Astrocyte (in vitro differentiated cells and primary cell): ENCODE data around the gene ULK4. TPM values are rescaled to one million over a fixed set of nuclear protein-coding genes. Genes with fewer than 3 reads are reported as not detected.

ENCODE experiments used
- DNase-seq: peaks from one replicate; pipeline ENCODE4 v3.0.0-alpha.2; 2010; ENCODE audit warnings: low read depth
- FAIRE-seq: peaks from 2 replicates; lab custom pipeline; 2011; peaks lifted over from hg19 to GRCh38; lab: Jason Lieb, UNC
- H2AFZ ChIP-seq: 2 replicates; pipeline ENCODE4 v1.6.0; 2012; ENCODE audit warnings: low read depth, low read length, inconsistent platforms
- H3K27ac ChIP-seq: 2 replicates; pipeline ENCODE4 v1.5.1; 2011; ENCODE audit warnings: low read depth, low read length, inconsistent platforms
- H3K27me3 ChIP-seq: 2 replicates; pipeline ENCODE4 v1.6.0; 2011; ENCODE audit warnings: low read length, inconsistent platforms; ENCODE audit not compliant: insufficient read depth
- H3K36me3 ChIP-seq: 2 replicates; pipeline ENCODE4 v1.5.1; 2011; ENCODE audit warnings: low read length, inconsistent platforms; ENCODE audit not compliant: insufficient read depth
- H3K4me1 ChIP-seq: 2 replicates; pipeline ENCODE4 v1.5.1; 2011; ENCODE audit warnings: low read length, inconsistent platforms; ENCODE audit not compliant: insufficient read depth
- H3K4me2 ChIP-seq: 2 replicates; pipeline ENCODE4 v1.6.0; 2012; ENCODE audit warnings: low read length, inconsistent platforms
- H3K4me3 ChIP-seq: 2 replicates; pipeline ENCODE4 v1.5.1; 2011; ENCODE audit warnings: low read depth, mild to moderate bottlenecking, low read length, inconsistent platforms; ENCODE audit not compliant: insufficient read depth
- H3K79me2 ChIP-seq: 2 replicates; pipeline ENCODE4 v1.6.0; 2012; ENCODE audit warnings: mild to moderate bottlenecking, low read length, inconsistent platforms; ENCODE audit not compliant: insufficient read depth
- H3K9ac ChIP-seq: 2 replicates; pipeline ENCODE4 v1.6.0; 2012; ENCODE audit warnings: mild to moderate bottlenecking, low read length, inconsistent platforms
- H3K9me3 ChIP-seq: 2 replicates; pipeline ENCODE4 v1.5.1; 2012; ENCODE audit warnings: low read depth, mild to moderate bottlenecking, low read length, inconsistent platforms; ENCODE audit not compliant: insufficient read depth
- H4K20me1 ChIP-seq: 2 replicates; pipeline ENCODE4 v1.6.0; 2012; ENCODE audit warnings: low read length, inconsistent platforms; ENCODE audit not compliant: insufficient read depth
- H3K27ac Mint-ChIP-seq: one replicate; pipeline ENCODE4 v1.8.0; 2021; ENCODE audit warnings: mild to moderate bottlenecking, mixed read lengths; ENCODE audit not compliant: unreplicated experiment
- H3K27me3 Mint-ChIP-seq: one replicate; pipeline ENCODE4 v1.8.0; 2021; ENCODE audit warnings: low read depth, mixed read lengths; ENCODE audit not compliant: unreplicated experiment
- H3K36me3 Mint-ChIP-seq: one replicate; pipeline ENCODE4 v1.8.0; 2021; ENCODE audit warnings: low read depth, mixed read lengths; ENCODE audit not compliant: unreplicated experiment
- H3K4me1 Mint-ChIP-seq: one replicate; pipeline ENCODE4 v1.8.0; 2021; ENCODE audit warnings: low read depth, mixed read lengths; ENCODE audit not compliant: unreplicated experiment
- H3K4me3 Mint-ChIP-seq: one replicate; pipeline ENCODE4 v1.8.0; 2021; ENCODE audit warnings: mild to moderate bottlenecking, moderate library complexity, mixed read lengths; ENCODE audit not compliant: unreplicated experiment
- H3K9me3 Mint-ChIP-seq: one replicate; pipeline ENCODE4 v1.8.0; 2021; ENCODE audit warnings: mild to moderate bottlenecking, mixed read lengths; ENCODE audit not compliant: unreplicated experiment
- CTCF ChIP-seq: IDR thresholded peaks from 2 replicates; pipeline ENCODE4 v1.5.1; 2011; ENCODE audit warnings: low read depth, mild to moderate bottlenecking, inconsistent platforms, low read length, moderate library complexity; ENCODE audit not compliant: insufficient read depth
- EZH2 ChIP-seq: IDR thresholded peaks from 2 replicates; pipeline ENCODE4 v1.6.1; 2012; ENCODE audit warnings: mild to moderate bottlenecking, low read length, inconsistent platforms; ENCODE audit not compliant: insufficient read depth
- total RNA-seq: library from RNA; stranded (reverse); gene quantifications from 2 replicates; pipeline ENCODE4 v1.2.1, GENCODE V29; 2021

The ULK4 gene
- total RNA-seq, 1 donor from 2014 or later: 6.6 TPM

DNA sequence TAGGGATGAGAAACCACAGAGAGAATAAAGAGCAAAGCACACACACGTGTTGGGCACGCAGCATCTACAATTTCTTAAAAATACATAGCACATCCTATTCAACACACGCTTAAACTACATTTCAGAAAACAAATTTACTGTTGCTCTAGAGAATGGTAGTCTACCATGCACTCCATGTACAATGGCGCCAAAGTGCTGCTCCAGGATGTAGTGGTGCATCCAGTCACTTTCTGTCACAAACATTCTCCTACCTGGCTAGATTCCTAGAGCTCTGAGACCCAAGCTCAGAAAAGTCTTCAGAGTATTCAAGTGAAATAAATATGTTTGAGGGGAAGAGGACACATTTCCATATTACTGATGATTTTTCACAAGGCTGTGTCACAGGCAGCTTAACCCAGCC is 388.3 kb downstream of the ULK4 start:
- Histone ChIP-seq H3K79me2 (no peaks in the 10 kb centered on the region), H3K4me3 (no peak overlapping the region), H3K9ac (no peak overlapping the region), H3K4me2 (no peak overlapping the region), H2AFZ (no peak overlapping the region), H3K4me1 (no peaks in the 10 kb centered on the region), H3K9me3 (no peaks in the 10 kb centered on the region), H3K27me3 (no peaks in the 10 kb centered on the region), H3K36me3 (no peaks in the 10 kb centered on the region), H4K20me1 (no peaks in the 10 kb centered on the region), H3K27ac (no peak overlapping the region)
- DNase-seq (no peak), FAIRE-seq (no peak)
- no peak for TF ChIP-seq EZH2
- no peak for TF ChIP-seq CTCF
- no peak overlapping the region for H3K4me3 Mint-ChIP-seq
- H3K9me3 Mint-ChIP-seq: no peaks in the 10 kb centered on the region
- H3K36me3 Mint-ChIP-seq: no peaks in the 10 kb centered on the region
- peaks cover 4% of the 10 kb centered on the region for H3K4me1 Mint-ChIP-seq
- no peaks in the 10 kb centered on the region for H3K27me3 Mint-ChIP-seq
- no peak overlapping the region for H3K27ac Mint-ChIP-seq

- Mint-ChIP-seq H3K27me3 (no peaks in the 10 kb centered on the region), H3K36me3 (no peaks in the 10 kb centered on the region), H3K9me3 (no peaks in the 10 kb centered on the region), H3K27ac (no peak overlapping the region), H3K4me3 (no peak overlapping the region), H3K4me1 (no peaks in the 10 kb centered on the region)
- Histone ChIP-seq H3K36me3 (no peaks in the 10 kb centered on the region), H3K4me2 (no peak overlapping the region), H3K4me3 (no peak overlapping the region), H3K4me1 (no peaks in the 10 kb centered on the region), H3K79me2 (no peaks in the 10 kb centered on the region), H3K27me3 (no peaks in the 10 kb centered on the region), H3K27ac (no peak overlapping the region), H3K9ac (no peak overlapping the region), H2AFZ (no peak overlapping the region), H4K20me1 (no peaks in the 10 kb centered on the region), H3K9me3 (no peaks in the 10 kb centered on the region)
- no peak for DNase-seq
- FAIRE-seq: no peak
- TF ChIP-seq CTCF (no peak), EZH2 (no peak)
Measured at GRCh38 chr3:41572092-41572491, 389.8 kb downstream of the ULK4 start.

DNA sequence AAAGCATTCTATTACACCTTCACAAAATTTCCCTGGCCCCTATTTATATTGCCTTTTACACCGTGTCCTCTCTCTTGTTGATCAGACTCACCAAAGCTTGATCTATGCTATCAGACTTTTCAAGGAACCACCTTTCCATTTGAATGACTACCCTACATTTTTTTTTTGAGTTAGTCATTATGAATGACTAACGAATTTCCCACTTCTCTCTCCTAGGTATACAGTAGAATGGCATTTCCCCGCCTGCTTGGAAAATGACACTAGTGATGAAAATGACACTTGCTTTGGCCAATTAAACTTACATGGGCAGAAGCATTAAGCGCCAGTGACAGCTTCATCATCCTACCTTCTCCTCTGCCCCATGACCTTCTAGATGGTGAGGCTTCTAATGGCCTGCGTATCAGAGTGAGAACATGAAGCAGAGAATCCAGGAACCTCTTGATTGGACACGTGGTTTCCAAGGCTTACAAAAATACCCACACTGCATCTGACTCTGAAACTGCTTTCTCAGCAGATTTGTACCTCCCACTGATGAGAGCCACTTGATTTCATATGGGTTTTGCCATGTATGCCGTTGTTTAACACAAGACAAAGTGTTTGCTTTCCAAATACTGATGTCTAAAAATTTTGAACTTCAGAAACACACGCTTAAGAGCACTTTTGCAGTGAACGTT is 392.1 kb downstream of the ULK4 start:
- no peak overlapping the region for H3K4me2 ChIP-seq
- H3K9me3 Mint-ChIP-seq: no peaks in the 10 kb centered on the region
- no peaks in the 10 kb centered on the region for H4K20me1 ChIP-seq
- H3K27ac ChIP-seq: no peak overlapping the region
- H3K36me3 Mint-ChIP-seq: peaks cover 2% of the 10 kb centered on the region
- no peak overlapping the region for H3K4me3 Mint-ChIP-seq
- H3K27ac Mint-ChIP-seq: no peak overlapping the region
- DNase-seq (peak; percentile 6), FAIRE-seq (no peak)
- TF ChIP-seq CTCF (no peak), EZH2 (no peak)
- H3K9me3 ChIP-seq: no peaks in the 10 kb centered on the region
- no peaks in the 10 kb centered on the region for H3K4me1 ChIP-seq
- H3K27me3 ChIP-seq: no peaks in the 10 kb centered on the region
- H3K9ac ChIP-seq: no peak overlapping the region
- no peak overlapping the region for H3K4me3 ChIP-seq
- H3K27me3 Mint-ChIP-seq: no peaks in the 10 kb centered on the region
- H3K36me3 ChIP-seq: no peaks in the 10 kb centered on the region
- peaks cover 3% of the 10 kb centered on the region for H3K4me1 Mint-ChIP-seq
- no peak overlapping the region for H2AFZ ChIP-seq
- no peaks in the 10 kb centered on the region for H3K79me2 ChIP-seq
